GM23338 (cell line): ENCODE measurements around the gene BATF3.

Source experiments
- CREB1 ChIP-seq: fragments of 250-450 bp; sonication (Bioruptor Pico); IDR thresholded peaks from 2 replicates; pipeline ENCODE4 v1.5.0; 2020; ENCODE audit warnings: low read depth, mild to moderate bottlenecking, moderate library complexity
- EZH2 ChIP-seq: fragments of 200-600 bp; sonication (generic); IDR thresholded peaks from one replicate; pipeline ENCODE4 v1.8.0; 2017; ENCODE audit warnings: antibody characterized with exemption, mild to moderate bottlenecking, low read depth; ENCODE audit not compliant: unreplicated experiment
- EZH2phosphoT487 ChIP-seq: fragments of 200-600 bp; sonication (generic); IDR thresholded peaks from one replicate; pipeline ENCODE4 v1.8.1; 2018; ENCODE audit warnings: antibody characterized with exemption; ENCODE audit not compliant: unreplicated experiment
- NANOG ChIP-seq: IDR thresholded peaks from 2 replicates; pipeline ENCODE4 v1.6.1; 2016; ENCODE audit warnings: antibody characterized with exemption, borderline replicate concordance
- POLR2AphosphoS5 ChIP-seq: IDR thresholded peaks from 2 replicates; pipeline ENCODE4 v1.6.1; 2016; ENCODE audit warnings: antibody characterized with exemption, low read depth
- TF ChIP-seq, protein P1 (sequence below): IDR thresholded peaks from one replicate; pipeline ENCODE4 v1.6.1; 2018; ENCODE audit warnings: antibody characterized with exemption; ENCODE audit not compliant: unreplicated experiment
- TF ChIP-seq, protein P2 (sequence below), 2 experiments: fragments of 200-600 bp in 1 of 2; sonication (generic) in 1 of 2; conservative IDR thresholded peaks; 2 replicates each; pipeline versions ENCODE4 v1.5.1 to v1.6.1; 2016 to 2017; ENCODE audit warnings: antibody characterized with exemption in 2 of 2, low read depth in 2 of 2, mild to moderate bottlenecking in 2 of 2, moderate library complexity in 1 of 2

DNA sequence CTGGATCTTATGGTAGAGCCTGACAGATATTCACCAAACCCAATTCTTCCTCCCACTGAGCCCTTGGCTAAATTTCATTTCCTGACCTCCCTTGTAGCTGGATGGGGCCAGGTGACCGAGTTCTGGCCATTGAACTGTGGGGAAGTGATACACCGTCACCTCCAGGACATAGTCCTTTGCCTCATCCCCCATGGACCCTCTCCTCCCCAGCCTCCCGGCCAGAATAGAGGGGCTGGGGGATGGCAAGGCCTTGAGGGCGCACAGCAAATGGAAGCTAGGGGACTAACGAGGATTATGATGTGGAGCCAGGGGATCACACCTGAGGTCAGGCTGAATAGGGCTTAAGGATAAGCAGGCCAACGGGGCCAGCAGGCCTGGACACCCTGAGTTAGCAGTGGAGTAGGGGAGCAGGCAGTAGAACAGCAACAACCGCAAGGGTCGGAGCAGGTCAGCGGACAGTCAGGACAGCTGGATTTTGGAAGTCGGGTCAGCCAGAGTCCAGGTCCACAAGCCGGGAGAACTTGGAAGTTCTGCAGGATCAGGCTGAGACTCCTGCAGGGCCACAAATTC lies 15.0 kb downstream of the BATF3 start:
- TF ChIP-seq, protein P1, sequence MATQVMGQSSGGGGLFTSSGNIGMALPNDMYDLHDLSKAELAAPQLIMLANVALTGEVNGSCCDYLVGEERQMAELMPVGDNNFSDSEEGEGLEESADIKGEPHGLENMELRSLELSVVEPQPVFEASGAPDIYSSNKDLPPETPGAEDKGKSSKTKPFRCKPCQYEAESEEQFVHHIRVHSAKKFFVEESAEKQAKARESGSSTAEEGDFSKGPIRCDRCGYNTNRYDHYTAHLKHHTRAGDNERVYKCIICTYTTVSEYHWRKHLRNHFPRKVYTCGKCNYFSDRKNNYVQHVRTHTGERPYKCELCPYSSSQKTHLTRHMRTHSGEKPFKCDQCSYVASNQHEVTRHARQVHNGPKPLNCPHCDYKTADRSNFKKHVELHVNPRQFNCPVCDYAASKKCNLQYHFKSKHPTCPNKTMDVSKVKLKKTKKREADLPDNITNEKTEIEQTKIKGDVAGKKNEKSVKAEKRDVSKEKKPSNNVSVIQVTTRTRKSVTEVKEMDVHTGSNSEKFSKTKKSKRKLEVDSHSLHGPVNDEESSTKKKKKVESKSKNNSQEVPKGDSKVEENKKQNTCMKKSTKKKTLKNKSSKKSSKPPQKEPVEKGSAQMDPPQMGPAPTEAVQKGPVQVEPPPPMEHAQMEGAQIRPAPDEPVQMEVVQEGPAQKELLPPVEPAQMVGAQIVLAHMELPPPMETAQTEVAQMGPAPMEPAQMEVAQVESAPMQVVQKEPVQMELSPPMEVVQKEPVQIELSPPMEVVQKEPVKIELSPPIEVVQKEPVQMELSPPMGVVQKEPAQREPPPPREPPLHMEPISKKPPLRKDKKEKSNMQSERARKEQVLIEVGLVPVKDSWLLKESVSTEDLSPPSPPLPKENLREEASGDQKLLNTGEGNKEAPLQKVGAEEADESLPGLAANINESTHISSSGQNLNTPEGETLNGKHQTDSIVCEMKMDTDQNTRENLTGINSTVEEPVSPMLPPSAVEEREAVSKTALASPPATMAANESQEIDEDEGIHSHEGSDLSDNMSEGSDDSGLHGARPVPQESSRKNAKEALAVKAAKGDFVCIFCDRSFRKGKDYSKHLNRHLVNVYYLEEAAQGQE: no peak
- TF ChIP-seq, protein P2, sequence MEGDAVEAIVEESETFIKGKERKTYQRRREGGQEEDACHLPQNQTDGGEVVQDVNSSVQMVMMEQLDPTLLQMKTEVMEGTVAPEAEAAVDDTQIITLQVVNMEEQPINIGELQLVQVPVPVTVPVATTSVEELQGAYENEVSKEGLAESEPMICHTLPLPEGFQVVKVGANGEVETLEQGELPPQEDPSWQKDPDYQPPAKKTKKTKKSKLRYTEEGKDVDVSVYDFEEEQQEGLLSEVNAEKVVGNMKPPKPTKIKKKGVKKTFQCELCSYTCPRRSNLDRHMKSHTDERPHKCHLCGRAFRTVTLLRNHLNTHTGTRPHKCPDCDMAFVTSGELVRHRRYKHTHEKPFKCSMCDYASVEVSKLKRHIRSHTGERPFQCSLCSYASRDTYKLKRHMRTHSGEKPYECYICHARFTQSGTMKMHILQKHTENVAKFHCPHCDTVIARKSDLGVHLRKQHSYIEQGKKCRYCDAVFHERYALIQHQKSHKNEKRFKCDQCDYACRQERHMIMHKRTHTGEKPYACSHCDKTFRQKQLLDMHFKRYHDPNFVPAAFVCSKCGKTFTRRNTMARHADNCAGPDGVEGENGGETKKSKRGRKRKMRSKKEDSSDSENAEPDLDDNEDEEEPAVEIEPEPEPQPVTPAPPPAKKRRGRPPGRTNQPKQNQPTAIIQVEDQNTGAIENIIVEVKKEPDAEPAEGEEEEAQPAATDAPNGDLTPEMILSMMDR (conservative IDR thresholded peaks at IDR 0.05; ENCODE audit: low read depth in 2 of 2): no peak
- no peak for TF ChIP-seq CREB1
- TF ChIP-seq EZH2phosphoT487: no peak
- TF ChIP-seq POLR2AphosphoS5: no peak
- no peak for TF ChIP-seq EZH2
- no peak for TF ChIP-seq NANOG
